ENCODE data around the gene OCA2.

OCA2 gene

GRCh38 chr15:28112101-28112760, 13.1 kb upstream of the OCA2 start:
- no peak for TF ChIP-seq CEBPB (IDR thresholded peaks at IDR 0.05)
- no peak for TF ChIP-seq TEAD4 (IDR thresholded peaks at IDR 0.05)
- TF ChIP-seq CREB1 (IDR thresholded peaks at IDR 0.05; ENCODE audit: low read depth): no peak
- TF ChIP-seq YY1 (IDR thresholded peaks at IDR 0.05; ENCODE audit: low read depth): no peak
- TF ChIP-seq EP300 (IDR thresholded peaks at IDR 0.05; ENCODE audit: borderline replicate concordance): no peak
- no peak for TF ChIP-seq RAD21 (IDR thresholded peaks at IDR 0.05; ENCODE audit: low read depth)
- TF ChIP-seq, protein P1, sequence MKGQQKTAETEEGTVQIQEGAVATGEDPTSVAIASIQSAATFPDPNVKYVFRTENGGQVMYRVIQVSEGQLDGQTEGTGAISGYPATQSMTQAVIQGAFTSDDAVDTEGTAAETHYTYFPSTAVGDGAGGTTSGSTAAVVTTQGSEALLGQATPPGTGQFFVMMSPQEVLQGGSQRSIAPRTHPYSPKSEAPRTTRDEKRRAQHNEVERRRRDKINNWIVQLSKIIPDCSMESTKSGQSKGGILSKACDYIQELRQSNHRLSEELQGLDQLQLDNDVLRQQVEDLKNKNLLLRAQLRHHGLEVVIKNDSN (IDR thresholded peaks at IDR 0.05): no peak
- no peak for TF ChIP-seq NFIC (IDR thresholded peaks at IDR 0.05)

DNA sequence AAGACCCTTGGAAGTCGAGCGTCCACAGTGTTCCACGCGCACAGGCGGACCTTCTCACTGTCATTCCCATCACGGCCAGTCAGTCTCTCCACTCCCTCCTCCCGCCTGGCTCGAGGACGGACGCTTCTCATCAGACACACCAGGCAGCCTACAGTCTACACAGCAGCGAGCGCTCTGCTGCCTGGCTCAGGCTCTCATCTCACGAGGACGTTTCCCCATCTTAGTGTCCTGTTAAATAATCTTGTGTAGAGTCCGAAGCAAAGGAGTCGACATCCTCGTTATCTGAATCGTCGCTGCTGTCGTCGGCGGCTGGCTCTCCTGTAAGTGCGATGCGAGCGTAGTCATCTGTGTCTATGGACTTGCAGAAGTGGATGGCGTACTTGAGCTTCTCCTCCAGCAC, 12.4 kb upstream of the OCA2 start:
- no peak for TF ChIP-seq YY1 (IDR thresholded peaks at IDR 0.05; ENCODE audit: low read depth)

GRCh38 chr15:28110481-28110881, 11.4 kb upstream of the OCA2 start:
- TF ChIP-seq EP300 (IDR thresholded peaks at IDR 0.05; ENCODE audit: borderline replicate concordance) (no peak), REST (IDR thresholded peaks at IDR 0.05; ENCODE audit: low read depth) (no peak), CREB1 (IDR thresholded peaks at IDR 0.05; ENCODE audit: low read depth) (no peak), YY1 (IDR thresholded peaks at IDR 0.05; ENCODE audit: low read depth) (no peak), TEAD4 (IDR thresholded peaks at IDR 0.05) (no peak), TCF12 (IDR thresholded peaks at IDR 0.05; ENCODE audit: low read depth) (no peak), EGR1 (IDR thresholded peaks at IDR 0.05) (no peak), ZBTB7A (IDR thresholded peaks at IDR 0.05; ENCODE audit: low read depth) (no peak), NFIC (IDR thresholded peaks at IDR 0.05) (no peak), RAD21 (IDR thresholded peaks at IDR 0.05; ENCODE audit: low read depth) (no peak)
- TF ChIP-seq, protein P1 (IDR thresholded peaks at IDR 0.05): no peak

GRCh38 chr15:28109626-28110455, 10.7 kb upstream of the OCA2 start:
- TF ChIP-seq TAF1 (IDR thresholded peaks at IDR 0.05; ENCODE audit: low read depth): no peak

GRCh38 chr15:28107904-28108275, 8.8 kb upstream of the OCA2 start:
- TF ChIP-seq FOXM1 (IDR thresholded peaks at IDR 0.05; ENCODE audit: borderline replicate concordance, low read depth): no peak
- no peak for TF ChIP-seq RAD21 (IDR thresholded peaks at IDR 0.05; ENCODE audit: low read depth)
- no peak for TF ChIP-seq CEBPB (IDR thresholded peaks at IDR 0.05)
- TF ChIP-seq CREB1 (IDR thresholded peaks at IDR 0.05; ENCODE audit: low read depth): no peak
- no peak for TF ChIP-seq ZBTB7A (IDR thresholded peaks at IDR 0.05; ENCODE audit: low read depth)
- TF ChIP-seq TEAD4 (IDR thresholded peaks at IDR 0.05): no peak
- no peak for TF ChIP-seq EGR1 (IDR thresholded peaks at IDR 0.05)
- no peak for TF ChIP-seq REST (IDR thresholded peaks at IDR 0.05; ENCODE audit: low read depth)
- TF ChIP-seq, protein P1 (IDR thresholded peaks at IDR 0.05): no peak
- TF ChIP-seq, protein P2, sequence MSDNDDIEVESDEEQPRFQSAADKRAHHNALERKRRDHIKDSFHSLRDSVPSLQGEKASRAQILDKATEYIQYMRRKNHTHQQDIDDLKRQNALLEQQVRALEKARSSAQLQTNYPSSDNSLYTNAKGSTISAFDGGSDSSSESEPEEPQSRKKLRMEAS (IDR thresholded peaks at IDR 0.05): no peak
- no peak for TF ChIP-seq TCF12 (IDR thresholded peaks at IDR 0.05; ENCODE audit: low read depth)
